PFSK-1 (cell line): ENCODE results near the gene SMG1.
A peak's percentile ranks its signal among the peaks of the same experiment; 100 is the strongest.

ENCODE experiments used
- FOXP2 ChIP-seq: optimal IDR thresholded peaks from 2 replicates; pipeline ENCODE3; 2011; ENCODE audit warnings: borderline replicate concordance, control low read depth, inconsistent platforms; ENCODE audit not compliant: insufficient read depth; ENCODE audit errors: extremely low read length, extremely low read depth
- POLR2AphosphoS5 ChIP-seq: IDR thresholded peaks from 2 replicates; pipeline ENCODE4 v1.6.1; 2012; ENCODE audit warnings: low read depth, mild to moderate bottlenecking, control low read depth, low read length, moderate library complexity
- SIN3A ChIP-seq: IDR thresholded peaks from 2 replicates; pipeline ENCODE4 v1.6.1; 2012; ENCODE audit warnings: mild to moderate bottlenecking, low read length, moderate library complexity, borderline replicate concordance; ENCODE audit not compliant: insufficient read depth
- TAF1 ChIP-seq: IDR thresholded peaks from 2 replicates; pipeline ENCODE4 v1.6.1; 2012; ENCODE audit warnings: low read length, control low read depth, borderline replicate concordance; ENCODE audit not compliant: insufficient read depth
- TF ChIP-seq, protein P1 (sequence below), 2 experiments: IDR thresholded peaks; 2 replicates each; pipeline versions ENCODE4 v1.6.1 to v1.8.0; 2011 to 2012; ENCODE audit warnings: low read depth in 2 of 2, low read length in 2 of 2, control low read depth in 1 of 2, inconsistent platforms in 1 of 2, mild to moderate bottlenecking in 1 of 2, moderate library complexity in 1 of 2; ENCODE audit not compliant: insufficient read depth in 1 of 2

The SMG1 gene

DNA sequence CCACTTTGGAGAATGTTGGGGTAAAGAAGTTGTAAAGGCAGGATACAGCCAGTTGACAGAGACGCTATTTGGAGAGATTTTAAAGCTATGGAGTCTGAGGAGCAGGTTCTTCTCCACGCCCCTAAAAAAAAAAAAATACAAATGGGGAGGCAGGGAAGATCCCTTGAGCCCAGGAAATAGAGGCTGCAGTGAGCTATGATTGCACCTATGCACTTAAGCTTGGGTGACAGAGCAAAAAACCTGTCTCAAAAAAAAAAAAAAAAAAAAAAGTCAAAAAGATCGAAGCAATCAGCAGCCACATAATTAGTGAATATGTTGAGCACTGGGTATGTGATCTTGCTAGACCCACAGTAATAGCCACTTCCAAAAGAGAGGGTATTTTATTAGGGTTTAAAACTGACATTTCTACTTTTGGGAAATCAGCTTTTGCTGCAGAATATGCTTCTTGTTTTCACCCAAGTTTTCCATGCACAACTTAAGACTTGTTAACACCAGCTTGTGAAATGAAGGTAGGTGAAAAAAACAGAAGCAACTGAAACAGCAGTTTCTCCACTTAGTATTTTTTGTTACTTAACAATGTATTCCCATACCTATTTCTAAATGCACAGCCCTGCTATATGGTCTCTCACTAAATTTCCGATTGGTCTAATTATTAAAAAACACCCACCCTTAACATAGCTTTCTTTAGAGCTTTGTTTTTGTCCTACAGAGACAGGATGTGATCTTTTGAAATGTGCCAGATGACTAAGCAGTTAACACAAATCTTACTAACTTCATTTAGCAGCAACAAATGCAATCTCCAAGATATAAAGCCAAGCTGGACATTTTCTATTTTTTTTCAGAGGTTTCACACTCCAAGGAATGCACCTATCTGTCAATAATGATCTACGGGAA lies 122.4 kb downstream of the SMG1 start:
- TF ChIP-seq SIN3A (no peak), TAF1 (no peak), POLR2AphosphoS5 (no peak), FOXP2 (no peak)
- TF ChIP-seq, protein P1, sequence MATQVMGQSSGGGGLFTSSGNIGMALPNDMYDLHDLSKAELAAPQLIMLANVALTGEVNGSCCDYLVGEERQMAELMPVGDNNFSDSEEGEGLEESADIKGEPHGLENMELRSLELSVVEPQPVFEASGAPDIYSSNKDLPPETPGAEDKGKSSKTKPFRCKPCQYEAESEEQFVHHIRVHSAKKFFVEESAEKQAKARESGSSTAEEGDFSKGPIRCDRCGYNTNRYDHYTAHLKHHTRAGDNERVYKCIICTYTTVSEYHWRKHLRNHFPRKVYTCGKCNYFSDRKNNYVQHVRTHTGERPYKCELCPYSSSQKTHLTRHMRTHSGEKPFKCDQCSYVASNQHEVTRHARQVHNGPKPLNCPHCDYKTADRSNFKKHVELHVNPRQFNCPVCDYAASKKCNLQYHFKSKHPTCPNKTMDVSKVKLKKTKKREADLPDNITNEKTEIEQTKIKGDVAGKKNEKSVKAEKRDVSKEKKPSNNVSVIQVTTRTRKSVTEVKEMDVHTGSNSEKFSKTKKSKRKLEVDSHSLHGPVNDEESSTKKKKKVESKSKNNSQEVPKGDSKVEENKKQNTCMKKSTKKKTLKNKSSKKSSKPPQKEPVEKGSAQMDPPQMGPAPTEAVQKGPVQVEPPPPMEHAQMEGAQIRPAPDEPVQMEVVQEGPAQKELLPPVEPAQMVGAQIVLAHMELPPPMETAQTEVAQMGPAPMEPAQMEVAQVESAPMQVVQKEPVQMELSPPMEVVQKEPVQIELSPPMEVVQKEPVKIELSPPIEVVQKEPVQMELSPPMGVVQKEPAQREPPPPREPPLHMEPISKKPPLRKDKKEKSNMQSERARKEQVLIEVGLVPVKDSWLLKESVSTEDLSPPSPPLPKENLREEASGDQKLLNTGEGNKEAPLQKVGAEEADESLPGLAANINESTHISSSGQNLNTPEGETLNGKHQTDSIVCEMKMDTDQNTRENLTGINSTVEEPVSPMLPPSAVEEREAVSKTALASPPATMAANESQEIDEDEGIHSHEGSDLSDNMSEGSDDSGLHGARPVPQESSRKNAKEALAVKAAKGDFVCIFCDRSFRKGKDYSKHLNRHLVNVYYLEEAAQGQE (IDR thresholded peaks at IDR 0.05; ENCODE audit: insufficient read depth in 1 of 2, low read depth in 2 of 2, low read length in 2 of 2), result no peak

DNA sequence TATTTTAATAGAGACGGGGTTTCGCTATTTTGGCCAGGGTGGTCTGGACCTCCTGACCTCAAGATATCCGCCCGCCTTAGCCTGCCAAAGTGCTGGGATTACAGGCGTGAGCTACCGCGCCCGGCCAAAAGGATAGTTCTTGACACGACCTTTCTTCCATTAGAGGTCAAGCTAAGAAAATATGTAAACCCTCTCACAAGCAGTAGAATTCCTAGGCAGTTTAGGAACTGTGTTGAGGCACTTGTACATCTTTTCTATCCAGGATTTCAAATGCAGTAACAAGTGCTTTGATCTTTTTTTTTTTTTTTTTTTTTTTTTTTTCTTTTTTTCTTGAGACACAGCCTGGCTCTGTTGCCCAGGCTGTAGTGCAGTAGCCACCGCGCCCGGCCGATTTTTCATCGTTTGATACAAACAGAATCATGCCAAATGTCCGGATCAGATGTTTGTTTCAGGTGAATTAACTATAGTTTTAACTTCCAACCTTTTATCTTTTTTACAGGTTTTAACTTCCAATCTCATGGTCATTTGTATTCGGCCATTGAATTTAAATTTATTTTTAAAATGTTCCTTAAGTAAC lies 123.4 kb downstream of the SMG1 start:
- TF ChIP-seq FOXP2 (no peak), TAF1 (no peak)
- TF ChIP-seq, protein P1 (IDR thresholded peaks at IDR 0.05; ENCODE audit: insufficient read depth in 1 of 2, low read depth in 2 of 2, low read length in 2 of 2), result no peak

DNA sequence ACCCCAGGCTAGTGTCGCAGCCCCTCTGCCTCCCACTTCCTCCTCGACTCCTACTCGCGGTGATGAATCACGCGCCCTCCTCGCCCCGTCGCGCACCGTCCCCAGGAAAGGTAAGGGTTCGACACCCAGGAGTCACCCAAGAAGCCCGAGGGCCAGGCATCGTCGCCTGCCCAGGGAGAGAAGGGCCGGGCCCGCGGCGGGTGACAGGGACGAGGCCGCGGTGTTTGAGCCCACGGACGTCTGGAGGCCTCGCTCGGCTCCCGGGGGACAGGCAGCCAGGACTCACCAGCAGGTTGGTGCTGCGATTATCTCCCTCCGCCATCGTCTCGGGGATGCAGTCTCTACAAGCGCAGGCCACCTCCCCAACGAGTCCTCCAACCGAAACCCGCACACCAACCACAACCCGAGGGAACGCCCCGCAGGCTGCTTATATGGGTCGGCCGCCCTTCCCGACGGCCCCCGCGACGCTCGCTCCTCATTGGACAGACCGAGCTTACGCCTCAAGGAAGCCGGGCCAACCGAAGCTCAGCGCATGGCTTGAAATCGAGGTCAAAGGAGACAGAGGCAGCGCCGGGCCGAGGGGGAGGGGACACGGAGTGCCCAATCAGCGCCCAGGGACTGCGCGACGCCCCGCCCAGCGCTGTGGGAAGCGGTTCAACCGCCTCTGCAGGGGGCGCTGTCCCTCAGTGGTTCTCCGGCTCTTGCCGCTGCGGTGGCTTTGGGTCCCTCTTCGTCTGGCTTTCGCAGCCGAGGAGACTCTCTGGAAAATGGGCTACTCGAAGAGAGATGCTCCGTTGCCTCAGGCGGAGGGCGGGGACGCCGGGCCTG lies 124.8 kb downstream of the SMG1 start, which contains the start of gene ARL6IP1:
Gene ARL6IP1, minus strand, starts transcription at position 405 of the 828 bp plus-strand sequence. Its CDS starts 83 bp downstream, at position 322.
- peak; percentile 92; the same call in 1 of the 2 replicates for TF ChIP-seq TAF1
- TF ChIP-seq SIN3A, result 0 out of 2 replicates have a peak, but pooled peaks have one; percentile 86
- TF ChIP-seq, protein P1 (IDR thresholded peaks at IDR 0.05; ENCODE audit: insufficient read depth in 1 of 2, low read depth in 2 of 2, low read length in 2 of 2), result no peak
- no peak for TF ChIP-seq FOXP2
- TF ChIP-seq POLR2AphosphoS5, result peak; percentile 99

DNA sequence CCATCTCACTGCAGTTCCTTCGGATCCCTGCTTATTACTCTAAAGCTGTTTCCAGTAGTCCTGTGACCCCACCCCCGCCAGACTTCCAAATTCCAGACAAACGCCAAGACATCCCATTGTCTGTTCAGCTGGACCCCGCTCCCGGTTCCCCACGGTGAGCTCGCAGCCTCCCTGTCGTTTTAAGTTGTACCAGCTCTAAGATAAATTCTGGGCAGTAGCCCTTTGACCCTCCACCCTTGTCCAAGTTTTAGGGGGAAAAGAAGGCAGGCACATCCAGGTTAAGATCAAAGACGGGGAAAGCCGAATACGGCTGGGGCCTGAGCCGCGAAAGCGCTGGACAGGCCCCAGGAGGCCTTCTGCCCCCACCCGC lies 125.4 kb downstream of the SMG1 start:
- TF ChIP-seq FOXP2 (no peak), POLR2AphosphoS5 (no peak), SIN3A (no peak), TAF1 (no peak)
- TF ChIP-seq, protein P1 (IDR thresholded peaks at IDR 0.05; ENCODE audit: insufficient read depth in 1 of 2, low read depth in 2 of 2, low read length in 2 of 2), result no peak
